MM.1S (cell line): Measurements from ENCODE around the gene SARS1.

ENCODE experiments used
- CTCF ChIP-seq: fragments of 300-600 bp; sonication (generic); IDR thresholded peaks from 2 replicates; pipeline ENCODE4 v1.5.1; 2016; ENCODE audit warnings: antibody characterized with exemption, low read length, mixed read lengths
- EZH2 ChIP-seq: fragments of 300-600 bp; sonication (generic); optimal IDR thresholded peaks from 2 replicates; pipeline ENCODE3; 2017; ENCODE audit warnings: low read depth, mild to moderate bottlenecking, antibody characterized with exemption, low read length, mixed read lengths
- EZH2phosphoT487 ChIP-seq: fragments of 300-600 bp; sonication (generic); IDR thresholded peaks from 2 replicates; pipeline ENCODE4 v1.6.1; 2018; ENCODE audit warnings: antibody characterized with exemption, low read length

DNA sequence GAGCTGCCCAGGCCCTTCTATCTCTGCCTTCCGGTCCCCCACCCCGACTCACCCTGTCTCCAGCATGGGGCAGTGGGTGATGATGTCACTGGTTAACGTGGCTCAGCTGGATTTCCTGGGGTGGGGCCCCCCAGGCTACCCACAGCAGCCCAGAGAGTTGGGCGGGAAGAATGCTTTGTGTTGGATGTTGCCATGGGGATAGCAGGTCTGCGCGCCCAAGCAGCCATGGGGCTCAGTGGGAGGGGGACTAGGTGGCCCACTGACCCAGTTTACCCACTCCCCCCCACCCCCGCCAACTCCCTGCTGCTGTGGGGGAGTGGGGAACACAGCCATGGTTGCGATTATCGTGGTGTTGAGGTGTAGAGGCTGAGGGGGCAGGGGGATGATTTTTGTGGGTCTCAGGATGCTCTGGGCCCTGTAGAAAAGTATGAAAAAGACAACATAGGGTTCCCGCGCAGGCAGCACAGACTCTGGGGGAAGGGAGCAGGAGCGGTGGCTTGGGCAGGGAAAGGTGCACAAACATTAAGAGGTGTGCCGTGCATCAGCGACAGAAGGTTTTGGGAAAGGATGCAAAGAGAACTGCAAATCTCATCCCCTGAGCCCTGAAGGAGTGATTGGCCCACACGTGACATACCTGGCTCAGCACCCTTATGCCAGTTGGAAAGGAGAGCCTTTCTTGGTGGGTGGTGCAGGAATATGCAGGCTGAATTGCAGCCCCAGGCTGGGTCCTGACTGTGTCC is 44.1 kb downstream of the SARS1 start:
- TF ChIP-seq CTCF (no peak), EZH2 (no peak), EZH2phosphoT487 (no peak)
